CD8-positive, alpha-beta memory T cell (primary cell): ENCODE measurements around the gene BANP. TPM values are rescaled to one million over a fixed set of nuclear protein-coding genes. Genes with fewer than 3 reads are reported as not detected.

ENCODE experiments used
- CTCF ChIA-PET: fragments of 350-600 bp; sonication (Branson Sonifier 250); formaldehyde crosslinking; loops from one replicate; lab custom pipeline; 2021; ENCODE audit warnings: antibody characterized with exemption; lab: Charles Lee
- POLR2A ChIA-PET: fragments of 350-600 bp; sonication (Branson Sonifier 250); formaldehyde crosslinking; loops from one replicate; lab custom pipeline; 2021; ENCODE audit warnings: antibody characterized with exemption; lab: Charles Lee
- DNase-seq, 5 donors: peaks; one replicate each; pipeline versions ENCODE4 v3.0.0 to v3.0.0-alpha.2; 2020 to 2022; ENCODE audit warnings: mixed read lengths in 1 of 5
- H3K27ac ChIP-seq: one replicate; pipeline ENCODE4 v1.7.0; 2013; ENCODE audit warnings: low read depth, mild to moderate bottlenecking, low read length, moderate library complexity
- H3K27me3 ChIP-seq: 2 replicates; pipeline ENCODE4 v1.7.0; 2013; ENCODE audit warnings: low read length, mild to moderate bottlenecking; ENCODE audit not compliant: insufficient read depth, poor library complexity, severe bottlenecking
- H3K36me3 ChIP-seq: 2 replicates; pipeline ENCODE4 v1.7.0; 2013; ENCODE audit warnings: mild to moderate bottlenecking, low read length, moderate library complexity; ENCODE audit not compliant: insufficient read depth
- H3K4me1 ChIP-seq: 2 replicates; pipeline ENCODE4 v1.7.0; 2013; ENCODE audit warnings: mild to moderate bottlenecking, low read length, moderate library complexity; ENCODE audit not compliant: insufficient read depth
- H3K4me3 ChIP-seq: 2 replicates; pipeline ENCODE4 v1.7.0; 2013; ENCODE audit warnings: mild to moderate bottlenecking, low read length
- H3K9me3 ChIP-seq: 2 replicates; pipeline ENCODE4 v1.7.0; 2013; ENCODE audit warnings: mild to moderate bottlenecking, low read length
- H3K27ac Mint-ChIP-seq, 8 donors: one replicate each; pipeline ENCODE4 v1.8.0; 2020 to 2021; ENCODE audit warnings: mixed read lengths in 8 of 8, mild to moderate bottlenecking in 6 of 8, inconsistent platforms in 3 of 8, moderate library complexity in 3 of 8
- H3K27me3 Mint-ChIP-seq, 2 donors: one replicate each; pipeline ENCODE4 v1.8.0; 2020 to 2021; ENCODE audit warnings: mixed read lengths in 2 of 2, mild to moderate bottlenecking in 1 of 2, moderate library complexity in 1 of 2
- H3K36me3 Mint-ChIP-seq, 3 donors: one replicate each; pipeline ENCODE4 v1.8.0; 2020 to 2021; ENCODE audit warnings: mixed read lengths in 3 of 3, inconsistent platforms in 1 of 3, mild to moderate bottlenecking in 1 of 3
- H3K4me1 Mint-ChIP-seq, 3 donors: one replicate each; pipeline ENCODE4 v1.8.0; 2020 to 2021; ENCODE audit warnings: mixed read lengths in 3 of 3, inconsistent platforms in 1 of 3, mild to moderate bottlenecking in 1 of 3
- H3K4me3 Mint-ChIP-seq, 7 donors: one replicate each; pipeline ENCODE4 v1.8.0; 2020 to 2021; ENCODE audit warnings: mixed read lengths in 7 of 7, mild to moderate bottlenecking in 6 of 7, moderate library complexity in 4 of 7, inconsistent platforms in 2 of 7
- H3K9me3 Mint-ChIP-seq, 5 donors: one replicate each; pipeline ENCODE4 v1.8.0; 2020 to 2022; ENCODE audit warnings: mixed read lengths in 5 of 5, mild to moderate bottlenecking in 3 of 5, moderate library complexity in 2 of 5, inconsistent platforms in 1 of 5
- polyA plus RNA-seq: library from polyadenylated mRNA; unstranded; fragments of 300-500 nt; fragmentation: Illumina TruSeq; gene quantifications from one replicate; pipeline ENCODE4 v1.2.3, GENCODE V29; 2021
- total RNA-seq, 2 experiments: library from RNA; stranded (reverse); gene quantifications; one replicate each; pipeline ENCODE4 v1.2.3, GENCODE V29; 2021

The BANP gene
- total and polyA plus RNA-seq, 3 experiments from 2014 or later = 28.5 to 32.5 (median 29.5) TPM

GRCh38 chr16:88002211-88002610 is 51.0 kb downstream of the BANP start:
- ChIA-PET CTCF (no interaction called here), POLR2A (no interaction called here)
- H3K9me3 Mint-ChIP-seq = no peaks in the 10 kb centered on the region
- H3K36me3 Mint-ChIP-seq = peaks cover 4 to 64% (median 7%) of the 10 kb centered on the region in 3 donors
- H3K27me3 ChIP-seq = no peaks in the 10 kb centered on the region
- peak in 1 of 5 donors; percentile 13 for DNase-seq
- peaks cover 14% of the 10 kb centered on the region for H3K36me3 ChIP-seq
- no peak overlapping the region for H3K4me3 ChIP-seq
- H3K9me3 ChIP-seq = no peaks in the 10 kb centered on the region
- H3K4me1 Mint-ChIP-seq = peaks cover 12 to 13% (median 12%) of the 10 kb centered on the region in 3 donors
- H3K27me3 Mint-ChIP-seq = no peaks in the 10 kb centered on the region
- no peak overlapping the region for H3K4me3 Mint-ChIP-seq
- H3K4me1 ChIP-seq = no peaks in the 10 kb centered on the region
- H3K27ac Mint-ChIP-seq = peak overlapping the region in 3 of 8 donors; percentile 9 to 73 (median 58)
- H3K27ac ChIP-seq = no peak overlapping the region

- no peak overlapping the region for H3K27ac ChIP-seq
- H3K4me1 ChIP-seq = no peaks in the 10 kb centered on the region
- no peaks in the 10 kb centered on the region for H3K27me3 ChIP-seq
- peaks cover 4 to 64% (median 7%) of the 10 kb centered on the region in 3 donors for H3K36me3 Mint-ChIP-seq
- H3K9me3 ChIP-seq = no peaks in the 10 kb centered on the region
- POLR2A ChIA-PET = no interaction called here
- no peak overlapping the region for H3K4me3 Mint-ChIP-seq
- H3K36me3 ChIP-seq = peaks cover 18% of the 10 kb centered on the region
- H3K27me3 Mint-ChIP-seq = no peaks in the 10 kb centered on the region
- no peak overlapping the region for H3K4me3 ChIP-seq
- H3K27ac Mint-ChIP-seq = peak overlapping the region in 1 of 8 donors; percentile 63
- peaks cover 9% of the 10 kb centered on the region in 3 donors for H3K4me1 Mint-ChIP-seq
- H3K9me3 Mint-ChIP-seq = no peaks in the 10 kb centered on the region
- peak in 1 of 5 donors; percentile 18 for DNase-seq
- CTCF ChIA-PET = no interaction called here
These were observed 51.5 kb downstream of the BANP start for GRCh38 chr16:88002749-88003148.

- H3K27me3 Mint-ChIP-seq = no peaks in the 10 kb centered on the region
- no peaks in the 10 kb centered on the region for H3K9me3 ChIP-seq
- POLR2A ChIA-PET = no interaction called here
- no peaks in the 10 kb centered on the region for H3K27me3 ChIP-seq
- no peak overlapping the region for H3K27ac ChIP-seq
- no peaks in the 10 kb centered on the region for H3K9me3 Mint-ChIP-seq
- no peak overlapping the region for H3K4me3 ChIP-seq
- peak in 1 of 5 donors; percentile 11 for DNase-seq
- CTCF ChIA-PET = no interaction called here
- H3K4me1 ChIP-seq = no peaks in the 10 kb centered on the region
- peaks cover 22% of the 10 kb centered on the region for H3K36me3 ChIP-seq
- H3K27ac Mint-ChIP-seq = no peak overlapping the region
- H3K36me3 Mint-ChIP-seq = peaks cover 4 to 64% (median 9%) of the 10 kb centered on the region in 3 donors
- peak overlapping the region in 1 of 7 donors; percentile 27 for H3K4me3 Mint-ChIP-seq
- H3K4me1 Mint-ChIP-seq = peaks cover 9% of the 10 kb centered on the region in 3 donors
These were observed 52.1 kb downstream of the BANP start for GRCh38 chr16:88003316-88003715.

- H3K4me1 Mint-ChIP-seq = peaks cover 9% of the 10 kb centered on the region in 3 donors
- Histone ChIP-seq H3K4me3 (no peak overlapping the region), H3K4me1 (no peaks in the 10 kb centered on the region), H3K36me3 (peaks cover 22% of the 10 kb centered on the region), H3K9me3 (no peaks in the 10 kb centered on the region), H3K27ac (no peak overlapping the region), H3K27me3 (no peaks in the 10 kb centered on the region)
- DNase-seq = peak in 1 of 5 donors; percentile 21
- peak overlapping the region in 1 of 8 donors; percentile 43 for H3K27ac Mint-ChIP-seq
- no peaks in the 10 kb centered on the region for H3K27me3 Mint-ChIP-seq
- H3K36me3 Mint-ChIP-seq = peaks cover 4 to 64% (median 10%) of the 10 kb centered on the region in 3 donors
- no peak overlapping the region for H3K4me3 Mint-ChIP-seq
- ChIA-PET POLR2A (no interaction called here), CTCF (no interaction called here)
- no peaks in the 10 kb centered on the region for H3K9me3 Mint-ChIP-seq
These were observed 52.5 kb downstream of the BANP start for GRCh38 chr16:88003736-88004135.

GRCh38 chr16:88004391-88004790 is 53.2 kb downstream of the BANP start:
- peaks cover 9% of the 10 kb centered on the region in 3 donors for H3K4me1 Mint-ChIP-seq
- Histone ChIP-seq H3K36me3 (peaks cover 23% of the 10 kb centered on the region), H3K4me3 (no peak overlapping the region), H3K27me3 (no peaks in the 10 kb centered on the region), H3K4me1 (no peaks in the 10 kb centered on the region), H3K27ac (no peak overlapping the region), H3K9me3 (no peaks in the 10 kb centered on the region)
- H3K36me3 Mint-ChIP-seq = peaks cover 4 to 67% (median 12%) of the 10 kb centered on the region in 3 donors
- no peaks in the 10 kb centered on the region for H3K27me3 Mint-ChIP-seq
- ChIA-PET CTCF (no interaction called here), POLR2A (no interaction called here)
- H3K9me3 Mint-ChIP-seq = no peaks in the 10 kb centered on the region
- H3K4me3 Mint-ChIP-seq = no peak overlapping the region
- peak overlapping the region in 1 of 8 donors; percentile 43 for H3K27ac Mint-ChIP-seq
- DNase-seq = no peak

- Mint-ChIP-seq H3K9me3 (no peaks in the 10 kb centered on the region), H3K4me3 (no peak overlapping the region), H3K4me1 (peaks cover 9 to 13% (median 9%) of the 10 kb centered on the region in 3 donors), H3K27me3 (no peaks in the 10 kb centered on the region), H3K36me3 (peaks cover 4 to 75% (median 14%) of the 10 kb centered on the region in 3 donors), H3K27ac (peak overlapping the region in 2 of 8 donors; percentile 52 to 82)
- Histone ChIP-seq H3K36me3 (peaks cover 28% of the 10 kb centered on the region), H3K4me3 (no peak overlapping the region), H3K27me3 (no peaks in the 10 kb centered on the region), H3K27ac (no peak overlapping the region), H3K9me3 (no peaks in the 10 kb centered on the region), H3K4me1 (no peaks in the 10 kb centered on the region)
- ChIA-PET POLR2A (no interaction called here), CTCF (no interaction called here)
- peak in 1 of 5 donors; percentile 27 for DNase-seq
These were observed 53.9 kb downstream of the BANP start for GRCh38 chr16:88005181-88005581.

- Mint-ChIP-seq H3K4me3 (no peak overlapping the region), H3K36me3 (peaks cover 4 to 83% (median 18%) of the 10 kb centered on the region in 3 donors)
- CTCF ChIA-PET = no interaction called here
These were observed 54.7 kb downstream of the BANP start for GRCh38 chr16:88005968-88006367.

GRCh38 chr16:88007321-88007731 is 56.1 kb downstream of the BANP start:
- no peaks in the 10 kb centered on the region for H3K27me3 ChIP-seq
- Mint-ChIP-seq H3K27ac (no peak overlapping the region), H3K4me3 (no peak overlapping the region), H3K4me1 (peaks cover 5 to 9% (median 6%) of the 10 kb centered on the region in 3 donors), H3K27me3 (no peaks in the 10 kb centered on the region), H3K36me3 (peaks cover 4 to 84% (median 18%) of the 10 kb centered on the region in 3 donors), H3K9me3 (no peaks in the 10 kb centered on the region)
- no peaks in the 10 kb centered on the region for H3K4me1 ChIP-seq
- H3K4me3 ChIP-seq = no peak overlapping the region
- ChIA-PET CTCF (no interaction called here), POLR2A (no interaction called here)
- no peak overlapping the region for H3K27ac ChIP-seq
- peaks cover 29% of the 10 kb centered on the region for H3K36me3 ChIP-seq
- peak in 1 of 5 donors; percentile 24 for DNase-seq
- H3K9me3 ChIP-seq = no peaks in the 10 kb centered on the region

More at GRCh38 chr16:88005968-88006367, 54.7 kb downstream of the BANP start:
- Mint-ChIP-seq H3K4me1 (peaks cover 9 to 13% (median 9%) of the 10 kb centered on the region in 3 donors), H3K27me3 (no peaks in the 10 kb centered on the region), H3K9me3 (no peaks in the 10 kb centered on the region), H3K27ac (no peak overlapping the region)
- peak in 1 of 5 donors; percentile 20 for DNase-seq
- Histone ChIP-seq H3K4me3 (no peak overlapping the region), H3K27me3 (no peaks in the 10 kb centered on the region), H3K36me3 (peaks cover 28% of the 10 kb centered on the region), H3K4me1 (no peaks in the 10 kb centered on the region), H3K27ac (no peak overlapping the region), H3K9me3 (no peaks in the 10 kb centered on the region)
- POLR2A ChIA-PET = no interaction called here
